LNCaP clone FGC (cell line): ENCODE data around the gene FAM120A.

Experiments used
- DNase-seq: peaks from one replicate; pipeline ENCODE4 v3.0.0-alpha.2; 2011; ENCODE audit warnings: low read depth
- H3K4me3 ChIP-seq: 2 replicates; pipeline ENCODE4 v1.5.1; 2011; ENCODE audit warnings: mild to moderate bottlenecking, low read depth, low read length, control low read depth
- CTCF ChIP-seq: IDR thresholded peaks from 2 replicates; pipeline ENCODE4 v1.5.1; 2012; ENCODE audit warnings: mild to moderate bottlenecking; ENCODE audit not compliant: control insufficient read depth, insufficient read depth; ENCODE audit errors: extremely low read depth

Gene FAM120A

GRCh38 chr9:93601063-93601462, 149.6 kb downstream of the FAM120A start:
- no peak for TF ChIP-seq CTCF
- no peak overlapping the region for H3K4me3 ChIP-seq
- DNase-seq: no peak

- H3K4me3 ChIP-seq: no peak overlapping the region
- DNase-seq: no peak
- TF ChIP-seq CTCF: no peak
These were observed 150.2 kb downstream of the FAM120A start for GRCh38 chr9:93601666-93602065.

- no peak for DNase-seq
- no peak overlapping the region for H3K4me3 ChIP-seq
- no peak for TF ChIP-seq CTCF
These were observed 151.5 kb downstream of the FAM120A start for GRCh38 chr9:93603011-93603410.

GRCh38 chr9:93603906-93604326, 152.4 kb downstream of the FAM120A start:
- no peak for TF ChIP-seq CTCF
- DNase-seq: no peak
- no peak overlapping the region for H3K4me3 ChIP-seq

GRCh38 chr9:93606187-93606586, 154.7 kb downstream of the FAM120A start:
- TF ChIP-seq CTCF: no peak
- DNase-seq: no peak
- no peak overlapping the region for H3K4me3 ChIP-seq

- no peak for DNase-seq
These were observed 158.7 kb downstream of the FAM120A start for GRCh38 chr9:93610206-93610605.

More at GRCh38 chr9:93610206-93610605, 158.7 kb downstream of the FAM120A start:
- TF ChIP-seq CTCF: no peak
- H3K4me3 ChIP-seq: no peak overlapping the region
